SW480 (cell line): ENCODE measurements around the gene ZNF710.
"Not testable (repeated sequence)": the region's sequence is repeated elsewhere in the genome, so short reads cannot be mapped to it uniquely, and the experiment has no call there.

Source experiments
- DNase-seq: peaks from one replicate; pipeline ENCODE4 v3.0.0-alpha.2; 2016; ENCODE audit warnings: low spot score

The ZNF710 gene

DNA sequence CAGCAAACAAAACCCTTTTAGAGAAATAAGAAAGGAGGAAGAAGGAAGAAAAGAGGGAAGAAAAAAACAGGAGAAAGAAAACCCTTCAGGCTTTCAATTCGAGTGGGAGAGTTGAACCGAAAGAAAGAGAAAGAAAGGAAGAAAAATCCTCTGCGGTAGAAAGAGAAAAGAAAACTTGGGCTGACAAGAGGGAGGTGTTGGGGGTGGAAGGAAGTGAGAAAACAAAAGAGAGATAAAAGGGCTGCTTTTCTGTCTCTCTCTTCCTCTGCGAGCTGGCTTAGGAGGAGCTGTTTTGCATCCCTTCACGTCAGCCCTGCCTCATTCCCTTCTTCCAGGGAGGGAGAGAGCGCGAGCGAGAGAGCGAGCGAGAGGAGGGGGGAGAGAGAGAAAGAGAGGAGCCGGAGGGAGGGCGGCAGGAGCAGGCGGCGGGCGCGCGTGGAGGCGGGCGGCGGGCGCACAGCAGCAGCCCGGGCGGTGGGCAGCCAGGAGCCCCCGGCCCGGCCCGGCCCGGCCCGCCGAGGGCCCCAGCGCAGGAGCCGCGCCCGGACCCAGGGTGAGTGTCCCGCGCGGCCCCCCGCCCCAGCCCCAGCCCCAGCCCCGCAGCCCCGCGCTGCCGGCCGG, at the start of gene ZNF710:
Gene ZNF710 (plus strand): TSS at position 263 of the 621 bp plus-strand sequence. CDS start 65,814 bp downstream, outside the sequence.
- DNase-seq: peak; percentile 48

GRCh38 chr15:89954541-89954940, 46.6 kb upstream of the ZNF710 start:
- no peak for DNase-seq

DNA sequence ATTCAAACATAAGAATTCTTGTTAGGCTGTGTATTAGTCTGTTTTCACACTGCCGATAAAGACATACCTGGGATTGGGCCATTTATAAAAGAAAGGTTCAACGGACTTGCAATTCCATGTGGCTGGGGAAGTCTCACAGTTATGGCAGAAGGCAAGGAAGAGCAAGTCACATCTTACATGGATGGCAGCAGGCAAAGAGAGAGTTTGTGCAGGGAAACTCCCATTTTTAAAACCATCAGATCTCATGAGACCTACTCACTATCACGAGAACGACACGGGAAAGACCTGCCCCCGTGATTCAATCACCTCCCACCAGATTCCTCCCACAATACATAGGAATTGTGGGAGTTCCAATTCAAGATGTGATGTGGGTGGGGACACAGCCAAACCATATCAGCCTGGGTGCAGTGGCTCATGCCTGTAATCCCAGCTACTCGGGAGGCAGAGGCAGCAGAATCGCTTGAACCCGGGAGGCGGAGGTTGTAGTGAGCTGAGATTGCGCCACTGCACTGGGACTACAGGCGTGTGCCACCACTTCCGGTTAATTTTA, 45.6 kb upstream of the ZNF710 start:
- not testable (repeated sequence) for DNase-seq

DNA sequence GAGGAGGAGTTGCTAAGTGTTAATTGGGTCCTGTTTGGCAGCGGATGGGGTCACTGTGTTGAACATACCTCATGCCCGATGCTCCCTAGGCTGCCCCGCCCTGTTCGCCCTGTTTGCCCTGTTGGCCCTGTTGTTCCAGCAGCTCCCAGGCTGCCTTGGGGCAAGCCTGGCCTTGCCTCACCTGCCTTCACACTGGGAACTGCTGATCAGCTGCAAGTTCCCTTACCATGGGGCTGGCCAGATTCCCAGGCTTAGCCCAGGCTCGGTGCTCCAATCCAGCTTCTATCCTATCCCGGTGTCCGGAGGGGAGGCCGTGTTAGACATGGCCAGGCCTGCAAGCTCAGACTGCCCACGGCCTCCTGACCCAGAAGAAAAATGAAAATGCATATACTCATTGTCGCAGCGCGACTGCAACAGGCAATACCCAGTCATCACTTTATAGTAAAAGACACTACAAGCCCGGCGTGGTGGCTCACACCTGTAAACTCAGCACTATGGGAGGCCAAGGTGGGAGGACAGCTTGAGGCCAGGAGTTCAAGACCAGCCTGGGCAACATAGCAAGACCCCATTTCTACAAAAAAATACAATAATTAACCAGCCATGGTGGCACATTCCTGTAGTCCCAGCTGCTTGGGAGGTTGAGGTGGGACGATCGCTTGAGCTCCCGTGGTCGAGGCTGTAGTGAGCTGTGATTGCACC, 42.9 kb upstream of the ZNF710 start:
- DNase-seq: peak; percentile 26

GRCh38 chr15:89963301-89964231, 37.6 kb upstream of the ZNF710 start:
- no peak for DNase-seq

GRCh38 chr15:89964232-89964954, 36.7 kb upstream of the ZNF710 start:
- no peak for DNase-seq

DNA sequence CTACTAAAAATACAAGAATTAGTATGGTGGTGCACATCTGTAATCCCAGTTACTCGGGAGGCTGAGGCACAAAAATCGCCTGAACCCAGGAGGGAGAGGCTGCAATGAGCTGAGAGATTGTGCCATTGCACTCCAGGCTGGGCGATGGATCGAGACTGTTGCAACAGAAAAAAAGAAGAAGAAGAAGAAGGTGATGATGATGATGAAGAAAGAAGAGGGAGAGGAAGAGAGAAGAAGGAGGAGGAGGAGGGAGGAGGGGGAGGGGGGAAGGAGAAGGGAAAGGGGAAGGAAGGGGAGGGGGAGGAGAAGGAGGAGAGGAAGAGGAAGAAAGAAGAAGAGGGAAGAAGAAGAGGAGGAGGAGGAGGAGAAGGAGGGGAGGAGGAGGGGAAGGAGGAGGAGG, 33.2 kb upstream of the ZNF710 start:
- no peak for DNase-seq

DNA sequence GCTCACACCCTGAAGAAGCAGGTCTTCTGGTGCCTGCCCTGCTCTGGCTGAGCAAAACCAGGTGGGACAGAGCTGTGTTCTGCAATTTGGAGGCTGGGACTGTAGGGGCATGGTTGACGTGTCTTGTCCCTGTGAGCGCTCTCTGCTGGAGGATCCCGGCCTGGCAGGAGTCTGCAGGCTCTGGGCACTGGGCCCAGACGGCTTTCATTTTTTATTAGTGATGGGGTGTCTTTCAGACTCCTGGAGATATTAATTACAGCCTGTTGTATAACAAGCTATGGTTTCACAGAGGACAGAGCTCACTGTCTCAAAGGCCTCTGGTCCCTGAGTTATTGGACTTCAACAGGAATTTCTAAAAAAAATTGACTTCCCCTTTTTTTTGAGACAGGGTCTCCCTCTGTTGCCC, 29.5 kb upstream of the ZNF710 start:
- peak; percentile 60 for DNase-seq

DNA sequence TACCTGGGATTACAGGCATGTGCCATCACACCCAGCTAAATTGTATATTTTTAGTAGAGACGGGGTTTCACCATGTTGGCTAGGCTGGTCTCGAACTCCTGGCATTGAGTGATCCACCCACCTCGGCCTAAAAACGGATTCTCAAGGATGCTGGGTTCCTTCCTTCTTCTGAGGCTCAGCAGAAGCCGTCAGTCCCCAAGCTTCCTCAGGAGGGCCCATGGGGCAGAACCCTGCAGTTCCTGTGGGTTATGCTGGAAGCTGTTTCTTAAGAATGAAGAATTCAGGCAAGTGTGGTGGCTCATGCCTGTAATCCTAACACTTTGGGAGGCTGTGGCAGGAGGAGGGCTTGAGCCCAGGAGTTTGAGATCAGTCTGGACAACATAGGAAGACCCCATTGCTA, 29.0 kb upstream of the ZNF710 start:
- no peak for DNase-seq

- no peak for DNase-seq
Measured at GRCh38 chr15:89975482-89976245, 25.5 kb upstream of the ZNF710 start.

- no peak for DNase-seq
Measured at GRCh38 chr15:89976246-89976600, 24.9 kb upstream of the ZNF710 start.

DNA sequence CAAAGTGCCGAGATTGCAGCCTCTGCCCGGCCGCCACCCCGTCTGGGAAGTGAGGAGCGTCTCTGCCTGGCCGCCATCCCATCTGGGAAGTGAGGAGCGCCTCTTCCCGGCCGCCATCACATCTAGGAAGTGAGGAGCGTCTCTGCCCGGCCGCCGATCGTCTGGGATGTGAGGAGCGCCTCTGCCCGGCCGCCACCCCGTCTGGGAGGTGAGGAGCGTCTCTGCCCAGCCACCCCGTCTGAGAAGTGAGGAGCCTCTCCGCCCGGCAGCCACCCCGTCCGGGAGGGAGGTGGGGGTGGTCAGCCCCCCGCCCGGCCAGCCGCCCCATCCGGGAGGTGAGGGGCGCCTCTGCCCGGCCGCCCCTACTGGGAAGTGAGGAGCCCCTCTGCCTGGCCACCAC, 23.3 kb upstream of the ZNF710 start:
- DNase-seq: not testable (repeated sequence)

- no peak for DNase-seq
Measured at GRCh38 chr15:89978914-89979313, 22.2 kb upstream of the ZNF710 start.

- DNase-seq: no peak
Measured at GRCh38 chr15:89980896-89981295, 20.2 kb upstream of the ZNF710 start.

DNA sequence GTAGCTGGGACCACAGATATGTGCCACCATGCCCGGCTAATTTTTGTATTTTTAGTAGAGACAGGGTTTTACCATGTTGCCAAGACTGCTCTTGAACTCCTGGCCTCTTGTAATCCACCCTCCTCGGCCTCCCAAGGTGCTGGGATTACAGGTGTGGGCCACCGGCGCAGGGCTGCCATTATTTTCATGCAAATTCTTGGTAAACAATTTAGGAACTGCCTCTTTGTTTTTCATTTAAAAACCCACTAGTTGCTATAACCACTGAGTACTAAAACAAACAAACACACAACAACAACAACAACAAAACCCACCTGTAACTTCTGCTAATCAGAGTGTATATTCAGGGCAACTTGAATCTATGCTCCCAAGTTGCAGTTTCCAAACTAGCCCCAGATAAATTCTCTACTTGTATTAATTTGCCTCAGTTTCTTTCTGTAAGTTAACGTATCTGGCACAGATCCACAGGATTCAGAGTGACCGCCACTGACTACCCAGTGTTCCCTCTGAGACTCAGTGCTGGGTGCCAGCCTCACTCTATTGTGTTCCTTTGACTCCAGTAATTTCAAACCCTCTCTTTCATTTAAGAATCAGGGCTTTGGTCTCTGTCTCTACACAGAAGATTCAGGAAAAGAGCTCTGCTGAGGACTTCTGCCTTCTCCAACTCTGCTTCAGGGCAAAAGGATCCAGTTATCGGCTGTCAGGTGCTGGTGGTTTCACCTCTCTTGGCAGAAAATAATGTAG, 18.6 kb upstream of the ZNF710 start:
- DNase-seq: no peak

DNA sequence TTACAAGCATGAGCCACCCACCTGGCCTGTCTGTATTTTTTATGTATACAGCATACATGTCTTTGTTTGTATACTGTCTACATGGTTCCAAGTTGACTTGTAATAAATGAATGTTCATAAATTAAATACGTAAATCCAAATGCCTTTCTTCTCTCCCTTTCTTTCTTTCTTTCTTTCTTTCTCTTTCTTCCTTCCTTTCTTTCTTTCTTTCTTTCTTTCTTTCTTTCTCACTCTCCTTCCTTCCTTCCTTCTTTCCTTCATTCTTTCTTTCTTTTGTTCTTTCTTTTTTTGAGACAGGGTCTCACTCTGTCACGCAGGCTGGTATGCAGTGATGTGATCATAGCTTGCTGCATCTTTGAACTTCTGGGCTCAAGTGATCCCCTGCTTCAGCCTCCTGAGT, 17.1 kb upstream of the ZNF710 start:
- no peak for DNase-seq

- no peak for DNase-seq
Measured at GRCh38 chr15:89984421-89985010, 16.6 kb upstream of the ZNF710 start.

DNA sequence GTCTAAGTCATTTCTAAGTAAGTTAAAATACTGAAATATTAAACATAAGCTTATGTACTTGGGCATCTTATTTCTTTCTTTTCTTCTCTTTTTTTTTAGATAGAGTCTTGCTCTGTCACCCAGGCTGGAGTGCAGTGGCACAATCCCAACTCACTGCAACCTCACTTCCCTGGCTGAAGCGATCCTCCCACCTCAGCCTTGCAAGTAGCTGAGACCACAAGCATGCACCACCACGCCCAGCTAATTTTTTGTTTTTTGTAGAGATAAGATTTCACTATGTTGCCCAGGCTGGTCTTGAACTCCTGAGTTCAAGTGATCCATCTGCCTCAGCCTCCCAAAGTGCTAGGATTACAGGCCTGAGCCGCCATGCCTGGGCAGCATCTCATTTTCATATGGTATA, 16.0 kb upstream of the ZNF710 start:
- DNase-seq: no peak

GRCh38 chr15:89991312-89991711, 9.8 kb upstream of the ZNF710 start:
- DNase-seq: no peak

- DNase-seq: no peak
Measured at GRCh38 chr15:89993349-89993748, 7.8 kb upstream of the ZNF710 start.
